ENCODE data around the gene DPP4. TPM values are rescaled to one million over a fixed set of nuclear protein-coding genes. Genes with fewer than 3 reads are reported as not detected.

Gene DPP4
- total and polyA plus RNA-seq, 2 of the 13 experiments (the other 11 are each of a cell fraction or from before 2014, with no cell fraction given): 39.4 to 109 TPM

- TF ChIP-seq HNF4A (CRISPR knock-in tag; IDR thresholded peaks at IDR 0.05): no peak
- no peak for TF ChIP-seq SP140L (CRISPR knock-in tag; IDR thresholded peaks at IDR 0.05; ENCODE audit: borderline replicate concordance)
- TF ChIP-seq SPEN (CRISPR knock-in tag; IDR thresholded peaks at IDR 0.05; ENCODE audit: low read depth): peak; percentile 23; the same call in 1 of the 2 replicates
- peak; percentile 36; the same call in 1 of the 2 replicates for TF ChIP-seq MTERF4 (CRISPR knock-in tag; IDR thresholded peaks at IDR 0.05)
- TF ChIP-seq ZNF143 (CRISPR knock-in tag; IDR thresholded peaks at IDR 0.05): no peak
- no peak for TF ChIP-seq NFE2 (CRISPR knock-in tag; IDR thresholded peaks at IDR 0.05)
- peak; percentile 46; the same call in 1 of the 2 replicates for TF ChIP-seq CHD4 (IDR thresholded peaks at IDR 0.05; ENCODE audit: borderline replicate concordance, low read length)
- 0 out of 2 replicates have a peak, but pooled peaks have one; percentile 28 for TF ChIP-seq ZNF484 (CRISPR knock-in tag; IDR thresholded peaks at IDR 0.05; ENCODE audit: borderline replicate concordance, low read depth)
- no peak for TF ChIP-seq PAF1 (CRISPR knock-in tag; IDR thresholded peaks at IDR 0.05)
- TF ChIP-seq ZNF629 (CRISPR knock-in tag; conservative IDR thresholded peaks at IDR 0.05): no peak
- no peak for TF ChIP-seq PLSCR1 (CRISPR knock-in tag; IDR thresholded peaks at IDR 0.05; ENCODE audit: borderline replicate concordance)
- TF ChIP-seq CSRNP2 (CRISPR knock-in tag; conservative IDR thresholded peaks at IDR 0.05; ENCODE audit: low read depth): no peak; the same call in 1 of the 2 replicates
- no peak for TF ChIP-seq ZNF878 (CRISPR knock-in tag; IDR thresholded peaks at IDR 0.05)
- TF ChIP-seq ZNF563 (CRISPR knock-in tag; IDR thresholded peaks at IDR 0.05): no peak
- TF ChIP-seq ZNF33A (CRISPR knock-in tag; IDR thresholded peaks at IDR 0.05; ENCODE audit: borderline replicate concordance): no peak
- peak; percentile 75; the same call in 1 of the 2 replicates for TF ChIP-seq ZNF136 (CRISPR knock-in tag; IDR thresholded peaks at IDR 0.05; ENCODE audit: low read depth)
- no peak for TF ChIP-seq NR0B2 (CRISPR knock-in tag; IDR thresholded peaks at IDR 0.05)
- TF ChIP-seq AKAP8 (CRISPR knock-in tag; IDR thresholded peaks at IDR 0.05): peak; percentile 51; the same call in 1 of the 2 replicates
- no peak for TF ChIP-seq JARID2 (CRISPR knock-in tag; IDR thresholded peaks at IDR 0.05; ENCODE audit: insufficient replicate concordance)
- no peak for TF ChIP-seq FOXK2 (IDR thresholded peaks at IDR 0.05)
- no peak for TF ChIP-seq ATF2 (CRISPR knock-in tag; IDR thresholded peaks at IDR 0.05)
- TF ChIP-seq KDM3A (CRISPR knock-in tag; IDR thresholded peaks at IDR 0.05; ENCODE audit: low read depth): peak; percentile 65; the same call in 1 of the 2 replicates
- TF ChIP-seq PHF21A (CRISPR knock-in tag; IDR thresholded peaks at IDR 0.05): no peak
- TF ChIP-seq NR2C2 (CRISPR knock-in tag; IDR thresholded peaks at IDR 0.05; ENCODE audit: borderline replicate concordance): peak; percentile 24; the same call in 1 of the 2 replicates
These were observed 783 bp downstream of the DPP4 start (continued) for GRCh38 chr2:162072976-162073887.
